GM19468 (cell line): ENCODE measurements around the gene SLC6A7.

ENCODE experiments used
- ATAC-seq: cut with Tn5 transposase; IDR thresholded peaks from one replicate; pipeline ENCODE4 v1.9.1; 2021; ENCODE audit warnings: mild to moderate bottlenecking, moderate library complexity, moderate number of reproducible peaks; ENCODE audit not compliant: unreplicated experiment; ENCODE audit errors: extremely low read depth

SLC6A7 gene

DNA sequence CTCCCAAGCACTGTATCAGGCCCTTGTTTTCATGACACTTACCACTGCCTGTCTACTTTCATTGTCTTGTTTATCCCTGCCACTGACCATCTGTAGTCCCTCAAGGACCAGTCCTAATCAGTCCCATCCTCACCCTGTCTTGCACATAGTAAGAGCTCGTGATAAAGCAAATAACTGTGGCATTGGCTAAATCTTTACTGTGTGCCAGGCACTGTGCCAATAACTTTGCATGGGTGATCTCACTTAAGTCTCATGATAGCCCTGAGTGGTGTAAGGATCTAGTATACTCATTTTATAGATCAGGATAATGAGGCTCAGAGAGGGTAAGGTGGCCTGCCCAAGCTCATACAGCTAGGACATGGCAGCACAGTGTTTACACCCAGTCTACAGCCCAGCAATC is 17.7 kb upstream of the SLC6A7 start:
- no peak for ATAC-seq

DNA sequence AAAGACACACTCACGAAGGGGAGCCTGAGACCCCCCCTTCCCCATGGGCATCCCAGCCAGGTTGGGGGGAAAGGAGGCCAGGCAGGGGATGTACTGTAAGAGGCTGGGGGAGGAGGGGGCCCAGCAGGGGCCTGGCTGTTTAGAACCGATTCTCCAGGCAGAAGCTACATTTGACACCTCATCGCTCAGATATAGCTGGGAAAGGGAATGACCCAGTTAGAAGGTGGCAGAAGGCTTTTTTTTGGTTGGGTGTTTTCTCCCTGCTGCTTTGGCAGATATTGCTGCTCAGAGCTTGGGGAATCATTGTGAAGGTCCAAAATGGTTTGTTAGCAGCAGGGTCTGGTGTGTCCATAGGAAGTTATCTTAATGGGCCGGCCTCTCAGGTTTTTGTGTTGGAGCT is 17.3 kb upstream of the SLC6A7 start:
- no peak for ATAC-seq

DNA sequence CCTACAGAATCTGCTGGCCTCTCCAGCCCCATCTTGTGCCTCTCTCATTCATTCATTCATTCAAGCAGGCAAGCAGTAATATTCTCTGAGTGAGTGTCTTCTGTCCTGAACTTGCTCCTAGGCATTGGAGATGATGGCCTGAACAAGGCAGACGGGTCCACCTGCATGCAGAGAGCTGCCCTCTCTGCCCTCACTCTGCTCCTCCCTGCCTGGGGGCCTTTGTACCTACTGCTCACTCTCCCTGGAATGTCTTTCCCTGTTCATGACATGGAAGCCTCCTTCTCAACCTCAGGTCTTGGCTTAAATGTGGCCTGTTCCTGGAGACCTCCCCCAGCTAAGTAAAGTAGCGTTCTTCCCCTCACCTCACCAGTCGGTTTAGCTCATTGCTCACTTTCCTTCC is 16.7 kb upstream of the SLC6A7 start:
- ATAC-seq: no peak

DNA sequence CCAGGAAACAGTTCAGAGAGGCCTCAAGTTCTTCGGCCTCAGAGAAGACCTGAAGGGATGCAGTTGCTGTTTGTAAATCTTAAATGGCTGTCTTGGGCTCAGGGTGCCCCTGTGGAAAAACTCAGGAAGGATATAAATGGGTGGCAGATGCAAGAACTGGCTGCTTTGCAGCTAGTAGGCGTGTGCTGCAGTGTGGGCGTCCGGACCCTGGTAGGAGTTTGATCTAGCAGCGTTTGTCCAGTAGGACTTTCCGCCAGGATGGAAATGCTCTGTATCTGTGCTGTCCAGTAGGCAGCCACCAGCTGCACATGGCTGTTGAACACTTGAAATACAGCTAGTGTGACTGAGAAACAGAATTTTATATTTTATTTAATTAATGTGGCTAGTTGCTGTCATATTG is 15.6 kb upstream of the SLC6A7 start:
- ATAC-seq: no peak

DNA sequence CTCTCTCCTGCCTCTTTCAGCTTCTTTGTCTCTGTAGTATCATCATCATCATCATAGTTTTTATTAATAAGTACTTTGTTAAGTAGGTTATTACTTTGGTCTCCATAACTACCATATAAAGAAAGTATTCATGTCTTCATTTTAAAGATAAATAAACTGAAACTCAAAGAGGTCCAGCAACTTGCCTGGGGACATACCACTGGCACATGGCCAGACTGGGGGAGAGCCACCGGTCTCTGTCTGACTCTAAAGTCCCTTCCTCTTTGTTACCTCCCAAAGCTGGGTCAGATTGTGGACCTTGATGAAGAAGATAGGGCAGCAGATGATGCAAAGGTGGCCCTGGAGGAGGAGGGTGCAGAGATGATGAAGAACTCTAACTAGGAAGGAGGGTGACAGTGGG is 14.8 kb upstream of the SLC6A7 start:
- ATAC-seq: no peak

DNA sequence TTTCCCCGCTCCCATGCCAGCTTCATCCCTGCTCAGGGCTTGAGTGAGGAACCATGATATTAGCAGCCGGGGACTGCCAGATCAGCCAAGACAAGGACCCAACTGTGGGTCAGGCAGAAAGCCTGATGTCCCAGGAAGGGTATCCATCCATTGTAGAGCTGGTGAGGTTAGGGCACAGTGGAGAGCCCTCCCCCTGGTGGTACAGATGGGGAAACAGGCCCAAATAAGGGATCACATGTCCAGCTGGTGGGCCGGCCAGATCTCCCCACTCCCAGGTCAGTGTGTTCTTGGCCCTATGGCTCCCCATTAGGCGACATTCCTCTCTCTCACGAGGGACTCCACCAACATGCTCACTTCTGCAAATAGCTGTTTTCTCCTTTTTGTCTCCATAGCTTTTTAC is 14.3 kb upstream of the SLC6A7 start:
- ATAC-seq: no peak

DNA sequence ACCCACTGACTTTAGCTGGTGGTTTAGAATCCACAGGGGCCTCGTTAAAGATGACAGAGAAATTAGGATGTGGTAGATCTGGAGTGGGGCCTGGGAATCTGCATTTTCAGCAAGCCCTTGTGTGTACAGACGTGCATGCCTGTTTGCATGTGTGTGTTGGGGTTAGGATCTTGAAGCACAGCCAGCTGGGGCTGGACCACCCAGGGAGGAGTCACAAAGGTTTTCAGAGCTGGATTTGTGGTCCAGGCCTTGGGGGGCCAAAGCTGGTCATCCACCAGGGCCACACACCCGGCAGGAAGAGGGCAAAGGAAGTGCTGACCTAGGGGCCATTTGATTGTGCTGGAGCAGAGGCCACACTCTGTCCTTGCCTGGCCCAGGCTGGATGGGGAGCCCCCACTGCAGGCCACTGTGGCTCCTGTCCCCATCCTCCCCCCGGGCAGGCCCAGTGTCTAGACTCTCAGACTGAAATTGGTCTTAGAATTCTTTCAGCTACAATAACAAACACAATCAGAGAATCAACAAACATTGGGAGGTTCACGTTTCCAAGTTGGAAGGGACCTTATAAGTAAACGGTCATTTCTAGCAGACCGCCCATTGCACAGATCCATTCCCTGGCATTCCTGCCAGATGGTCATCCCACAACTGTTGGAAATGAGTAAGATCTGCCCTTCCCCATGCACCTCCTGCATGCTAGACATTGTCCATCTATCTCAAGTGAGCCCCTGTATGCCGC is 13.0 kb upstream of the SLC6A7 start:
- ATAC-seq: no peak

DNA sequence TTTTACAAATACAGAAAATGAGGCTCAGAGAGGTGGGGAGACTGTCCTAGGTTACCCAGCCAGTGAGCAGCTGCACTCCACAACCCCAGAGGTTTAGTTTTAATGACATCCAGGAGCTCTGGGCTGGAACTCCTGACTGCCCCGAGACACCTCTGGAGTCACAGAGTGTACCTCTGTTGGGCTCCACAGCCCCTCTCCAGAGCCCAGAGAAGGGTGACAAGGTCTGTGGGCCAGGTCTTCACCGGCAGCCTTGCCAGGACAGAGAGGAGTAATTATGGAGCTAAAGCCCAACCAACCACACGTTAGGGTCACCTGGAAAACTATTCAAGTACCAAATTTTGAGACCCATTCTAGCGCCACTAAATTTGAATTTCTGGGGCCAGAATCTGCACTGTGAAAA is 12.1 kb upstream of the SLC6A7 start:
- no peak for ATAC-seq

DNA sequence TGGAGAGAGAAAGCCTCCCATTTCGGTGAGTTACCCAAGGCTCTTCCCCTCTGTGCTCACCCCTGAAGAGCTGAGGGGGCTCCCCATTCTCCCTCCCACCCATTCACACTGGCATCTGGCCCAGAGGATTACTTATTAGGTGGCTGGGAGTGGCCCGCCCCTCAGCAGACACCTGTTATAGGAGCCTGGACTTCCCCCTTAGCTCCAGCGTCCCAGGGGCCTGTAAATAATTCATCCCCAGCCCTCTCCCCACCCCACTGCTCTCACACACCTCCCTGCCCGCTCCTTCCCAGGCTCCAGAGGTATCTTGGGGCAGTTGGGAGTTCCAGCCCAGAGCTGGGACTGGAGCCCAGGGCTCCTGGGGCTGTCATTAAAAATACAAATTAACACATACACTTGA is 11.6 kb upstream of the SLC6A7 start:
- ATAC-seq: no peak

DNA sequence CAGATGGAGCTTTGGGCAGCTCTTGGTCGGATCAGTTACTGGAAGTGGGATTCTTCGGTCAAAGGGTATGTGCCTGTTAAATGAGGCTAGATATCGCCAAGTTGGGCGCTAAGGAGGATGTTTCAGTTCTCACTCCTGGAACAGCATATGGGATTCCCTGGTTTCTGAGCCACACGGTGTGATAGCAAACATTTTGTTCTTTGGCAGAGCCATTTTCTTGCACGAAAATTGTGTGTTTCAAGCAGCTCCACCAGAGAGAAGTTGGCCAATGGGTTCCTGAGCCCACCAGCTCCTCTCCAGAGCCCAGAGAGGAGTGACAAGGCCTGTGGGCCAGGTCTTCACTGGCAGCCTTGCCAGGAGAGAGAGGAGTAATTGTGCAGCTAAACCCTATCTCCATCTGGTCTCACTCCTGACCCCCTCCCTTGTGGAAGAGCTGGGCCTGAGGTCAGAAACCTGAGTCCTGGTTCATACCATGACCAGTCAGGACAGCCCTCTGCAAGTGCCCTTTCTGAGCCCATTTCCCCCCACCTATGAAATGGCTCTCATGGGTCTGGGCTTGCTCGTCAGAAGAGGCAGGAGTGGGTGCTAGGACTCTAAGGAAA is 10.7 kb upstream of the SLC6A7 start:
- ATAC-seq: no peak

DNA sequence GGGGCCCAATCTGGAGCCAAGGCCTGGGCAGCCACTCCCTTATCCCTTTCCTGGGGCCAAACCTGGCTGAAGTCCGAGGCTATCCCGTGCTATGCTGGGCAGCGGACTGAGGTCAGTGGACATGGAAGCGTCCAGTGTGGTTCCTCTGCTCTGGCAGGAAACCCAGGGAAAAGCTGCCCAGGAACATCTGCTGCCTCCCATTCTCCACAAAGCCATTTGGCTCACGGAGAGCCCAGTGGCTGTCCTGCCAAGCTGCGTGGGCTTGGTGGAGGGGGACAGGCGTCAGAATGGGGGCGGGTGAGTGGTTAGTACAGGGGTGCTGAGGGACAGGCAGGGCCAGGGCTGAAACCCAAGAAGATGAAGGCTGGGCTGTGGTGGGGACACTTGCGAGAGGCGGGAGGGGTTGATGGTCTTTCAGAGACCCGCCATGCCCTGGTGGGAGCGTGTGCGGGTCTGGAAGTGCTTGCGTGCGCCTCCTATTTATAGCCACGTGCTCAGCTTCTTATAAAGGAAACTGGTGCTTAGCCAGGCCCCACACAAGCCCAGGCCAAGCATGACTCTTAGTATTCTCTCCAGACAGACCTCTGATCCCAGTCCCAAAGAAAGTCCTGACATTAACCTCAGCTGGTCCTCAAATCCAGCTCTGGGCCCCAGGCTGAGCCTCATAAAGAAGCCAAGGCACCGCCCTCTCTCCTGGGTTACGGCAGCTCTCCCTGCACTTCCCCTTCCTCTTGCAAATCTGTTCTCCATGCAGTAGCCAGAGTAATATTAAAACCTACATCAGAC is 9.4 kb upstream of the SLC6A7 start:
- ATAC-seq: no peak

DNA sequence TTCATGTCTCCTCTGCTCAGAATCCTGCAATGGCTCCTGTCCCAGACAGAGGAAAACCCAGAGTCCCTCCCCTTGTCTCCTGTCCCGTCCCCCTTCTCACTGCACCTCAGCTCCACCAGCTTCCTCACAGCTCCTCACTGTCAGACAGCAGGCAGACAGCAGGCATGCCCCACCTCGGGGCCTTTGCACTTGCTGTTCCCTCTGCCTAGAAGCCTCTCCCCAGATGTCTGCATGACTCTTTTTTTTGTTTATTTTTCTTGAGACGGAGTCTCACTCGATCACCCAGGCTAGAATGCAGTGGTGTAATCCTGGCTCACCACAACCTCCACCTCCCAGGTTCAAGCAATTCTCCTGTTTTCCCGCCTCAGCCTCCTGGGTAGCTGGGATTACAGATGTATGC is 8.8 kb upstream of the SLC6A7 start:
- ATAC-seq: no peak

DNA sequence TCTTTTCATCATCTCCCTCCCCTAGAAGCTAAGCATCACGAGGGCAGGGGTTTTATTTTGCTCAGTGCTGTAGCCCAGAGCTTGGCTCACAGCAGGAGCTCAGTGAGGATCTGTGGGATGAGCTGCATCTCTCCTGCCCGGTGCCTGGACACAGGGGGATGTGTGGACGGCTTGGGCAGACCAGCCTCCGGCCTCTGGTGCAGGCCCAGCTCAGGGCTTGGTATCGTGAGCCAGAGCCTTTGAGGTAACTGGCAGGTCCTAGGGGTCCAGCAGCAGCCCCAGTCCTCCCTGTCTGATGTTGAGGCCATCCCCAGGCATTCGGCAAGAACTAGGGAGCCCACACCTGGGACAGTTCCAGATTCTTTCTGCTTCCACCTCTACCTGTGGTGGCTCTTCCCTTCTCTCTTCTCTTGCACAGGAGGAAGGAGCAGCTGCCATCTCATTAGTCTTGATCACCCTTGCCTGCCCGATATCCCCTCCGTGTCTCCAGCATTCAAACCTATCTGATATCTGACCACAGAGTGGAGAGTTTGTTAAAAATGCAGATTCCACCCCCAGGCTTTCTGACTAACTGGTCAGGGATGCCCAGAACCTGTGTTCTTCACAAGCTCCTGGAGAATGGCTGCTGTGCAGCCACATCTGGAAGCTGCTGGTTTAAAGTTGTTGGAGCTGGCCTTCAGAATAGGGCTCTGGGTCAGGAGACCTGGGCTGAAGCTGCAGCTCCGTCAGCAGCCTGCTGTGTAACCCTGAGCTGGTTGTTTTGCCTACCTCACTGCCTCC is 7.9 kb upstream of the SLC6A7 start:
- no peak for ATAC-seq

DNA sequence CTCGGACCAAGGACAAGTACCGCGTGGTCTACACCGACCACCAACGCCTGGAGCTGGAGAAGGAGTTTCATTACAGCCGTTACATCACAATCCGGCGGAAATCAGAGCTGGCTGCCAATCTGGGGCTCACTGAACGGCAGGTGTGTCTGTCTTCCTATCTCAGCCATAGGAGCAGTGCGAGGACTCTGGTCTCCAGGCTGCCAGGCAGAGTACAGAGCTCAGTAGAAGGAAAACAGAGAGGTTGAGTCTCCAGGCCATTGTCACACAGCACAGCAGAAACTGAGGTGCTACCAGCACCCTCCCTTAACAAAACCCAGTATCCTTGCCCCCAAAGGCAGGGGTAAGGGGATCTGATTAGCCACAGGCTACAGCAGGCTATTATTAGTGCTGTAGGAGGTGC is 7.1 kb upstream of the SLC6A7 start:
- ATAC-seq: no peak

DNA sequence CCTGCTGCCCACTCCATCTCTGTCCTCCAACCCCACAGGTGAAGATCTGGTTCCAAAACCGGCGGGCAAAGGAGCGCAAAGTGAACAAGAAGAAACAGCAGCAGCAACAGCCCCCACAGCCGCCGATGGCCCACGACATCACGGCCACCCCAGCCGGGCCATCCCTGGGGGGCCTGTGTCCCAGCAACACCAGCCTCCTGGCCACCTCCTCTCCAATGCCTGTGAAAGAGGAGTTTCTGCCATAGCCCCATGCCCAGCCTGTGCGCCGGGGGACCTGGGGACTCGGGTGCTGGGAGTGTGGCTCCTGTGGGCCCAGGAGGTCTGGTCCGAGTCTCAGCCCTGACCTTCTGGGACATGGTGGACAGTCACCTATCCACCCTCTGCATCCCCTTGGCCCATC is 6.4 kb upstream of the SLC6A7 start:
- no peak for ATAC-seq

DNA sequence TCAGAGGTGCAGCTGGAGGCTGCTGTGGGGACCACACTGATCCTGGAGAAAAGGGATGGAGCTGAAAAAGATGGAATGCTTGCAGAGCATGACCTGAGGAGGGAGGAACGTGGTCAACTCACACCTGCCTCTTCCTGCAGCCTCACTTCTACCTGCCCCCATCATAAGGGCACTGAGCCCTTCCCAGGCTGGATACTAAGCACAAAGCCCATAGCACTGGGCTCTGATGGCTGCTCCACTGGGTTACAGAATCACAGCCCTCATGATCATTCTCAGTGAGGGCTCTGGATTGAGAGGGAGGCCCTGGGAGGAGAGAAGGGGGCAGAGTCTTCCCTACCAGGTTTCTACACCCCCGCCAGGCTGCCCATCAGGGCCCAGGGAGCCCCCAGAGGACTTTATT is 5.9 kb upstream of the SLC6A7 start:
- no peak for ATAC-seq

DNA sequence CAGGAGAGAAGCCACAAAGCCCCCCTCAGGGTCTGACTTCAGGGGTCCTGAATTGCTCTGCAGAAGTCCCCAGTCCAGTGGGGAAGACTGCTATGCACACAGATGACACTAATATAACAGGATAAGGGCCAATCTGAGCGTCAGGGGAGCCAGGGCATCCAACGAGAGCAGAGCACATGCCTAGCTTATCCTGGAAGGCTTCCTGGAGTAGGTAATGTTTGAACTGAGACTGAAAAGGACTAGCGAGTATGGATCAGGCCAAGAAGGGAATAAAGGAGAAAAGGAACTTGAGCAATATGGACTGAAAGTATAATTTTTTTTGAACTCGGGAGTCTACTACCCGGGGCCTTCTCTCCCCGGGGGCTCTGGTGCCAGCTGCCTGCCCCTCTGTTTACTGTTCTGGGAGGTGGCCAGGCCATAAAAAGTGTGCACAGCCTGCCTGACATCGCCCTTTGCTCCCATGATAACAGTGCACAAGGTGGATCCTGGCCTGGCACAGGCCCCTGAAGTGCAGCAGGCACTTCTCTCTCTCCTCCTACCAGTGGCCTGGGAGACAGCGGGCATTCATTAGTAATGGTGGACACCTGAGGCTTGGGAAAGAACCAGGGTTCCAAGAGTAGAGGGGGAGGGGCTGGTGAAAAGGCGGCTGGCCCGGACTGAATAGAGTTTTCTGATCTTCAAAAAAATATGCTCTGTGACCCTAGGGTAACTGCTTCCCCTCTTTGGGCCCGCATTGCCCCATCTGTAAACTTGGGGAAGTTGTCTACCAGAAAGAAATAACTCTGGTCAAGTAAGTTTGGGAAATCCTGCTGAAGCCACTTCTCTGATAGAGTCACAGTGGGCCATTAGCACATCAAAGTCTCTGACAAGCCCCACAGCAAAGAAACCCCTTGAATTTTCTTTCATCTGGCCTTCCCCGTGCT is 4.6 kb upstream of the SLC6A7 start:
- no peak for ATAC-seq

DNA sequence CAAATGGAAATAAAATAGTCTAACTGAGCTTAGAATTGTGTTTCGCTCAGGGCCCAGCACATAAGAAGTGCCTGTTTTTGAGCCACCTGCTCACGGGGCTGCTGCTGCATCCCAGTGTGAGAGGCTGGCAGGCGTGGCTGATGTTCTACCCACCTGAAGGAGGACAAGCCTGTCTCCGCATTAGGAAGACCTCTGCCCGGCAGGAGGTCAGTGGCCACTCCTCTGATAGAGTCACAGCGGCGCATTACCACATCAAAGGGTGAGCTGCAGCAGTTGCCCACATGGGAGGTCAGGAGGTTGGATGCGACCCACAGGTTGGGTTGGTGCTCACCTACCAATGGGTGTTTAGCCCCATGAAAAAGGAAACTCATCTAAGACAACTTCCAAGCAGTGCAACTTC is 3.7 kb upstream of the SLC6A7 start:
- no peak for ATAC-seq

DNA sequence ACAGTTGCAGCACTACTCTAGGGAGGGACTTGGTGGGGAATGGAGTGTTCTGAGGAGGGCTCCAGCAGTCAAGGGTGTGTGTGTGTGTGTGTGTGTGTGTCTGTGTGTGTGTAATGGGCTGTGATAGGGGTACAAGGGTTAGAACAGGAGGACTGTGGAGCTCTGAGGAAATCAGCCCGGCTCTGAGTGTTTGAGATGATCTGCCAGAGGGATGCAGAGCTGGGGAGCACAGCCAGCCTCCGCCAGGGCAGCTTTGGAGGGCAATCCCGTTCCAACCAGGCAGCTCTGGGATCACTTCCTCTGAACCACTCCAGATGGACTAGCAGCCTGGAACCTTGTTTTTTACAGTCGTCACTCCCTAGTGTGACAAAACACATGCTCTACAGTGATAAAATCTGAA is 3.0 kb upstream of the SLC6A7 start:
- ATAC-seq: no peak
